ENCODE data around the gene HEXB.

The HEXB gene

GRCh38 chr5:74660140-74660539 lies 24.9 kb upstream of the HEXB start:
- H3K4me2 ChIP-seq (ENCODE audit: low read length), result no peak overlapping the region

GRCh38 chr5:74660873-74661272 lies 24.2 kb upstream of the HEXB start:
- Histone ChIP-seq H3K4me2 (ENCODE audit: low read length) (no peak overlapping the region), H3K4me1 (ENCODE audit: insufficient read depth, low read length, severe bottlenecking) (no peaks in the 10 kb centered on the region), H3K79me2 (ENCODE audit: insufficient read depth, low read length) (no peaks in the 10 kb centered on the region), H3K36me3 (ENCODE audit: insufficient read depth, low read length) (no peaks in the 10 kb centered on the region), H4K20me1 (ENCODE audit: insufficient read depth, low read length) (no peaks in the 10 kb centered on the region), H3K4me3 (ENCODE audit: low read depth, low read length, poor library complexity, severe bottlenecking) (no peak overlapping the region), H3K9ac (ENCODE audit: low read length) (no peak overlapping the region), H3K27me3 (ENCODE audit: insufficient read depth, low read length) (peaks cover 2% of the 10 kb centered on the region; the same call in 1 of the 2 replicates), H2AFZ (ENCODE audit: low read length) (no peak overlapping the region), H3F3A (ENCODE audit: insufficient read depth, low read length) (no peaks in the 10 kb centered on the region), H3K9me2 (ENCODE audit: low read depth, low read length) (no peaks in the 10 kb centered on the region), H3K9me3 (ENCODE audit: low read length) (no peaks in the 10 kb centered on the region), H3K27ac (ENCODE audit: low read depth, low read length, poor library complexity, severe bottlenecking) (no peak overlapping the region)
- TF ChIP-seq EZH2 (IDR thresholded peaks at IDR 0.05; ENCODE audit: borderline replicate concordance, low read length) (no peak), CTCF (IDR thresholded peaks at IDR 0.05; ENCODE audit: low read length) (no peak)

More at GRCh38 chr5:74660140-74660539, 24.9 kb upstream of the HEXB start:
- Histone ChIP-seq H3K9ac (ENCODE audit: low read length) (no peak overlapping the region), H3K4me3 (ENCODE audit: low read depth, low read length, poor library complexity, severe bottlenecking) (no peak overlapping the region), H2AFZ (ENCODE audit: low read length) (no peak overlapping the region), H3K36me3 (ENCODE audit: insufficient read depth, low read length) (no peaks in the 10 kb centered on the region), H3K9me2 (ENCODE audit: low read depth, low read length) (no peaks in the 10 kb centered on the region), H3K79me2 (ENCODE audit: insufficient read depth, low read length) (no peaks in the 10 kb centered on the region), H3K4me1 (ENCODE audit: insufficient read depth, low read length, severe bottlenecking) (no peaks in the 10 kb centered on the region), H3K27ac (ENCODE audit: low read depth, low read length, poor library complexity, severe bottlenecking) (no peak overlapping the region), H3F3A (ENCODE audit: insufficient read depth, low read length) (no peaks in the 10 kb centered on the region), H3K27me3 (ENCODE audit: insufficient read depth, low read length) (no peaks in the 10 kb centered on the region), H3K9me3 (ENCODE audit: low read length) (no peaks in the 10 kb centered on the region), H4K20me1 (ENCODE audit: insufficient read depth, low read length) (no peaks in the 10 kb centered on the region)
- no peak for TF ChIP-seq EZH2 (IDR thresholded peaks at IDR 0.05; ENCODE audit: borderline replicate concordance, low read length)
- no peak for TF ChIP-seq CTCF (IDR thresholded peaks at IDR 0.05; ENCODE audit: low read length)

GRCh38 chr5:74664551-74664950 lies 20.5 kb upstream of the HEXB start:
- TF ChIP-seq CTCF (IDR thresholded peaks at IDR 0.05; ENCODE audit: low read length) (no peak), EZH2 (IDR thresholded peaks at IDR 0.05; ENCODE audit: borderline replicate concordance, low read length) (no peak)
- no peak overlapping the region for H3K9ac ChIP-seq (ENCODE audit: low read length)
- H3K9me3 ChIP-seq (ENCODE audit: low read length), result peaks cover 1% of the 10 kb centered on the region; the same call in 1 of the 2 replicates
- H3K36me3 ChIP-seq (ENCODE audit: insufficient read depth, low read length), result no peaks in the 10 kb centered on the region
- no peak overlapping the region for H3K4me2 ChIP-seq (ENCODE audit: low read length)
- H3K27me3 ChIP-seq (ENCODE audit: insufficient read depth, low read length), result peaks cover 6% of the 10 kb centered on the region; the same call in 1 of the 2 replicates
- H3K4me3 ChIP-seq (ENCODE audit: low read depth, low read length, poor library complexity, severe bottlenecking), result no peak overlapping the region
- no peaks in the 10 kb centered on the region for H3F3A ChIP-seq (ENCODE audit: insufficient read depth, low read length)
- H3K4me1 ChIP-seq (ENCODE audit: insufficient read depth, low read length, severe bottlenecking), result no peaks in the 10 kb centered on the region
- H3K79me2 ChIP-seq (ENCODE audit: insufficient read depth, low read length), result no peaks in the 10 kb centered on the region
- no peak overlapping the region for H3K27ac ChIP-seq (ENCODE audit: low read depth, low read length, poor library complexity, severe bottlenecking)
- no peak overlapping the region for H2AFZ ChIP-seq (ENCODE audit: low read length)
- H4K20me1 ChIP-seq (ENCODE audit: insufficient read depth, low read length), result no peaks in the 10 kb centered on the region
- no peaks in the 10 kb centered on the region for H3K9me2 ChIP-seq (ENCODE audit: low read depth, low read length)

Measured in OCI-LY1 (cell line).